H1 (cell line): ENCODE measurements around the gene SLC25A3. TPM values are rescaled to one million over a fixed set of nuclear protein-coding genes. Genes with fewer than 3 reads are reported as not detected.

ENCODE experiments used
- CTCF ChIA-PET: fragments of 300-600 bp; sonication (Branson Sonifier 250); formaldehyde crosslinking; loops from one replicate; lab custom pipeline; 2021; ENCODE audit not compliant: partially characterized antibody; lab: Charles Lee
- POLR2A ChIA-PET: fragments of 300-600 bp; sonication (Branson Sonifier 250); formaldehyde crosslinking; loops from one replicate; lab custom pipeline; 2021; ENCODE audit warnings: inconsistent platforms; ENCODE audit not compliant: partially characterized antibody; lab: Charles Lee
- DNase-seq, 2 experiments: peaks; one replicate each; pipeline versions ENCODE4 v3.0.0 to v3.0.0-alpha.2; 2010 to 2022; ENCODE audit warnings: low spot score in 2 of 2, low read depth in 1 of 2, mixed read lengths in 1 of 2
- FAIRE-seq: peaks from 2 replicates; lab custom pipeline; 2011; peaks lifted over from hg19 to GRCh38; lab: Jason Lieb, UNC
- H2AFZ ChIP-seq: 2 replicates; pipeline ENCODE4 v1.8.1; 2012; ENCODE audit warnings: low read length, inconsistent platforms
- H2AK5ac ChIP-seq: 2 replicates; pipeline ENCODE4 v1.6.1; 2013; ENCODE audit warnings: low read depth, low read length
- H2BK120ac ChIP-seq: replicated peaks from 2 replicates; pipeline ENCODE3; 2013; ENCODE audit warnings: low read depth, low read length, inconsistent platforms
- H2BK12ac ChIP-seq: 2 replicates; pipeline ENCODE4 v1.6.1; 2013; ENCODE audit warnings: low read depth, low read length
- H2BK15ac ChIP-seq: 2 replicates; pipeline ENCODE4 v1.6.1; 2013; ENCODE audit warnings: low read length
- H2BK20ac ChIP-seq: 2 replicates; pipeline ENCODE4 v1.6.1; 2013; ENCODE audit warnings: low read length
- H2BK5ac ChIP-seq: 2 replicates; pipeline ENCODE4 v1.6.1; 2013; ENCODE audit warnings: low read depth, low read length
- H3K14ac ChIP-seq: 2 replicates; pipeline ENCODE4 v1.6.1; 2013; ENCODE audit warnings: inconsistent platforms; ENCODE audit not compliant: insufficient read length
- H3K18ac ChIP-seq: 2 replicates; pipeline ENCODE4 v1.6.1; 2013; ENCODE audit warnings: low read length; ENCODE audit errors: extremely low read depth
- H3K23ac ChIP-seq: 2 replicates; pipeline ENCODE4 v1.6.1; 2013; ENCODE audit warnings: inconsistent platforms; ENCODE audit not compliant: insufficient read length
- H3K23me2 ChIP-seq: 2 replicates; pipeline ENCODE4 v1.6.1; 2013; ENCODE audit warnings: low read depth, low read length
- H3K27ac ChIP-seq: 2 replicates; pipeline ENCODE4 v1.6.1; 2011; ENCODE audit warnings: low read depth, low read length, inconsistent platforms
- H3K27me3 ChIP-seq, 4 experiments: replicated peaks in 1 of 4; 1 replicate in 1 of 4; 2 replicates in 3 of 4; pipeline versions ENCODE4 v1.6.1 to v1.8.1; 2011 to 2013; ENCODE audit warnings: low read length in 3 of 4, mild to moderate bottlenecking in 3 of 4, inconsistent platforms in 2 of 4, mixed read lengths in 2 of 4, moderate library complexity in 1 of 4; ENCODE audit not compliant: control insufficient read depth in 3 of 4, insufficient read depth in 3 of 4; ENCODE audit errors: extremely low read depth in 1 of 4
- H3K36me3 ChIP-seq, 4 experiments: 2 replicates each; pipeline versions ENCODE4 v1.6.1 to v1.8.1; 2011 to 2013; ENCODE audit warnings: mild to moderate bottlenecking in 4 of 4, low read length in 3 of 4, moderate library complexity in 2 of 4, control low read depth in 1 of 4, inconsistent platforms in 1 of 4; ENCODE audit not compliant: insufficient read depth in 4 of 4, control insufficient read depth in 2 of 4
- H3K4ac ChIP-seq: replicated peaks from 2 replicates; pipeline ENCODE3; 2013; ENCODE audit warnings: low read length, low read depth, mixed read lengths, inconsistent platforms; ENCODE audit not compliant: insufficient read length
- H3K4me1 ChIP-seq, 4 experiments: replicated peaks in 1 of 4; 1 replicate in 1 of 4; 2 replicates in 3 of 4; pipeline versions ENCODE4 v1.6.1 to v1.8.1; 2011 to 2013; ENCODE audit warnings: low read length in 3 of 4, inconsistent platforms in 2 of 4, mixed read lengths in 1 of 4; ENCODE audit not compliant: insufficient read depth in 4 of 4, control insufficient read depth in 3 of 4
- H3K4me2 ChIP-seq, 2 experiments: 2 replicates each; pipeline versions ENCODE4 v1.6.1 to v1.8.1; 2011 to 2013; ENCODE audit warnings: low read depth in 2 of 2, low read length in 2 of 2, control low read depth in 1 of 2, inconsistent platforms in 1 of 2, mild to moderate bottlenecking in 1 of 2; ENCODE audit not compliant: insufficient read depth in 1 of 2
- H3K4me3 ChIP-seq, 4 experiments: fragments of 200-600, 300-600 bp in 1 of 4; sonication (generic), shearing (Covaris generic), sonication (Bioruptor Twin) in 1 of 4; 2 replicates each; pipeline versions ENCODE4 v1.5.1 to v1.8.1; 2011 to 2016; ENCODE audit warnings: low read length in 4 of 4, low read depth in 3 of 4, control low read depth in 2 of 4, inconsistent platforms in 2 of 4, mild to moderate bottlenecking in 2 of 4, mixed read lengths in 1 of 4, moderate library complexity in 1 of 4; ENCODE audit not compliant: insufficient read depth in 2 of 4; ENCODE audit errors: extremely low read depth in 1 of 4
- H3K56ac ChIP-seq: replicated peaks from 2 replicates; pipeline ENCODE3; 2013; ENCODE audit warnings: low read depth, mild to moderate bottlenecking, mixed read lengths, low read length, inconsistent platforms; ENCODE audit not compliant: insufficient read length
- H3K79me1 ChIP-seq: 2 replicates; pipeline ENCODE4 v1.6.1; 2013; ENCODE audit warnings: low read depth, low read length, control low read depth
- H3K79me2 ChIP-seq, 2 experiments: 2 replicates each; pipeline versions ENCODE4 v1.6.1 to v1.8.1; 2012 to 2013; ENCODE audit warnings: low read length in 2 of 2, mild to moderate bottlenecking in 2 of 2, inconsistent platforms in 1 of 2; ENCODE audit not compliant: insufficient read depth in 2 of 2, control insufficient read depth in 1 of 2
- H3K9ac ChIP-seq, 4 experiments: replicated peaks in 1 of 4; 1 replicate in 1 of 4; 2 replicates in 3 of 4; pipeline versions ENCODE4 v1.6.1 to v1.8.1; 2011 to 2013; ENCODE audit warnings: low read depth in 3 of 4, low read length in 3 of 4, control low read depth in 2 of 4, mild to moderate bottlenecking in 2 of 4, moderate library complexity in 2 of 4, inconsistent platforms in 1 of 4; ENCODE audit errors: extremely low read depth in 1 of 4
- H3K9me3 ChIP-seq, 2 experiments: 2 replicates each; pipeline versions ENCODE4 v1.6.1 to v1.8.1; 2012 to 2013; ENCODE audit warnings: mild to moderate bottlenecking in 2 of 2, moderate library complexity in 2 of 2, control low read depth in 1 of 2, inconsistent platforms in 1 of 2, low read depth in 1 of 2, low read length in 1 of 2, mixed read lengths in 1 of 2; ENCODE audit not compliant: insufficient read depth in 2 of 2
- H4K20me1 ChIP-seq, 2 experiments: replicated peaks in 1 of 2; 2 replicates each; pipeline versions ENCODE3 to v1.8.1; 2011 to 2013; ENCODE audit warnings: inconsistent platforms in 2 of 2, low read length in 2 of 2, mild to moderate bottlenecking in 1 of 2; ENCODE audit not compliant: insufficient read depth in 2 of 2, control insufficient read depth in 1 of 2
- H4K5ac ChIP-seq: 2 replicates; pipeline ENCODE4 v1.6.1; 2013; ENCODE audit warnings: low read length, low read depth, mixed read lengths, inconsistent platforms; ENCODE audit not compliant: insufficient read length
- H4K8ac ChIP-seq: 2 replicates; pipeline ENCODE4 v1.8.0; 2013; ENCODE audit warnings: mild to moderate bottlenecking, moderate library complexity, low read length, inconsistent platforms; ENCODE audit not compliant: insufficient read depth; ENCODE audit errors: extremely low read depth
- H4K91ac ChIP-seq: replicated peaks from 2 replicates; pipeline ENCODE3; 2013; ENCODE audit warnings: low read length, mixed read lengths, inconsistent platforms; ENCODE audit not compliant: insufficient read length
- ASH2L ChIP-seq: fragments of 200-600, 300-600 bp; sonication (generic); IDR thresholded peaks from one replicate; pipeline ENCODE4 v1.7.1; 2017; ENCODE audit warnings: low read length
- BCL11A ChIP-seq, 2 experiments: IDR thresholded peaks; one replicate each; pipeline ENCODE4 v1.6.1; 2011; ENCODE audit warnings: low read depth in 2 of 2, low read length in 2 of 2, mild to moderate bottlenecking in 2 of 2
- GTF2F1 ChIP-seq: IDR thresholded peaks from 2 replicates; pipeline ENCODE4 v1.6.1; 2012; ENCODE audit warnings: low read depth, low read length, improper control_type of control experiment, borderline replicate concordance
- JUN ChIP-seq: IDR thresholded peaks from 2 replicates; pipeline ENCODE4 v1.6.1; 2011; ENCODE audit warnings: low read depth, mild to moderate bottlenecking, improper control_type of control experiment, low read length
- KDM1A ChIP-seq: fragments of 200-600, 300-600 bp; sonication (generic); IDR thresholded peaks from 2 replicates; pipeline ENCODE4 v1.7.1; 2016; ENCODE audit warnings: mild to moderate bottlenecking, low read length, borderline replicate concordance
- KDM4A ChIP-seq: IDR thresholded peaks from one replicate; pipeline ENCODE4 v1.7.1; 2012; ENCODE audit warnings: low read depth, mild to moderate bottlenecking, moderate library complexity, low read length, inconsistent platforms; ENCODE audit not compliant: severe bottlenecking
- KDM5A ChIP-seq: fragments of 200-600 bp; IDR thresholded peaks from 2 replicates; pipeline ENCODE4 v1.7.1; 2012; ENCODE audit warnings: mild to moderate bottlenecking, low read length, inconsistent platforms, mixed read lengths
- NRF1 ChIP-seq: IDR thresholded peaks from 2 replicates; pipeline ENCODE4 v1.6.1; 2011; ENCODE audit warnings: mild to moderate bottlenecking, low read depth, low read length, improper control_type of control experiment
- POU5F1 ChIP-seq: IDR thresholded peaks from 2 replicates; pipeline ENCODE4 v1.6.1; 2011; ENCODE audit warnings: low read depth, mild to moderate bottlenecking, low read length, moderate library complexity
- RBBP5 ChIP-seq: IDR thresholded peaks from 2 replicates; pipeline ENCODE4 v1.7.1; 2012; ENCODE audit warnings: low read depth, mild to moderate bottlenecking, inconsistent platforms, low read length, moderate library complexity, borderline replicate concordance
- SP1 ChIP-seq: IDR thresholded peaks from 2 replicates; pipeline ENCODE4 v1.6.1; 2011; ENCODE audit warnings: low read depth, low read length
- WGBS, 2 experiments: shearing (Covaris generic) in 1 of 2; methylation state at CpG; one replicate each; pipeline versions ENCODE4 v1.1.6 to v1.1.7; 2013 to 2015; ENCODE audit warnings: low lambda C conversion rate in 2 of 2, mixed read lengths in 2 of 2, inconsistent platforms in 1 of 2, low coverage in 1 of 2, missing lambda C conversion rate in 1 of 2; ENCODE audit not compliant: insufficient replicate concordance in 2 of 2, insufficient coverage in 1 of 2, insufficient read length in 1 of 2; ENCODE audit errors: extremely low coverage in 1 of 2, missing lambda C conversion rate in 1 of 2; 5-methylcytosine and 5-hydroxymethylcytosine counted together
- polyA plus RNA-seq, 7 experiments: library from polyadenylated mRNA; depleted of rRNA in 3 of 7; stranded (reverse) in 5 of 7; unstranded in 2 of 7; fragments of >200 nt in 5 of 7; fragments of 200-250 nt in 2 of 7; gene quantifications; 1 replicate in 5 of 7; 2 replicates in 1 of 7; 4 replicates in 1 of 7; pipeline versions ENCODE4 v1.2.1 to v1.2.3, GENCODE V29; 2011 to 2013; ENCODE audit warnings: missing spikeins in 2 of 7, mixed read lengths in 2 of 7
- total RNA-seq: library from RNA; stranded (reverse); fragmentation: NEBNext Ultra II Directional; extraction: Animal tissue kit (Norgen Biotek cat#: 25700); gene quantifications from 2 replicates; pipeline ENCODE4 v1.2.1, GENCODE V29; 2021
- TF ChIP-seq, protein P1 (sequence below), 3 experiments: IDR thresholded peaks; 1 replicate in 2 of 3; 2 replicates in 1 of 3; pipeline versions ENCODE4 v1.5.1 to v1.6.1; 2011; ENCODE audit warnings: low read length in 3 of 3, mild to moderate bottlenecking in 3 of 3, inconsistent platforms in 2 of 3, low read depth in 1 of 3, moderate library complexity in 1 of 3; ENCODE audit not compliant: insufficient read depth in 1 of 3; ENCODE audit errors: control extremely low read depth in 1 of 3

The SLC25A3 gene
- total and polyA plus RNA-seq, 2 of the 8 experiments (the other 6 are each of a cell fraction or from before 2014, with no cell fraction given): 702 to 709 TPM

DNA sequence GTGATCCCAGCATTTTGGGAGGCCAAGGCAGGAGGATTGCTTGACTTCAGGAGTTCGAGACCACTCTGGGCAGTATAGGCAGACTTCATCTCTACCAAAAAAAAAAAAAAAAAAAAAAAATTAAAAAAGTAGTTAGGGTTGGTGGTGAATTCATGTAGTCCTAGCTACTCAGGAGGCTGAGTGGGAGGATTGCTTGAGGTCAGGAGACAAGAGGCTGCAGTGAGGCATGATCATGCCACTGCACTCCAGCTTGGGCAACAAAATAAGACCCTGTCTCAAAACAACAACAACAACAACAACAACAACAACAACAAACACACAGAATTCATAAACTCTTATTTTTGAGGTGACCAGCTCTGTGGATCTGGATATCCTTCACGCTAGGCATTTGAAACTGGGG lies 17.1 kb downstream of the SLC25A3 start:
- Histone ChIP-seq H3K9me3 (no peaks in the 10 kb centered on the region), H2BK5ac (no peak overlapping the region), H3K4ac (no peak overlapping the region), H3K27me3 (no peaks in the 10 kb centered on the region), H3K4me3 (no peak overlapping the region), H2BK20ac (no peak overlapping the region), H3K23me2 (no peaks in the 10 kb centered on the region), H2BK120ac (no peak overlapping the region), H3K4me2 (no peak overlapping the region), H4K91ac (no peak overlapping the region), H2BK15ac (no peak overlapping the region), H3K14ac (no peak overlapping the region), H3K79me2 (no peaks in the 10 kb centered on the region), H2AK5ac (no peak overlapping the region), H3K18ac (no peak overlapping the region), H4K8ac (no peak overlapping the region), H3K27ac (no peak overlapping the region), H4K5ac (no peak overlapping the region), H2AFZ (no peak overlapping the region), H4K20me1 (no peaks in the 10 kb centered on the region), H3K36me3 (no peaks in the 10 kb centered on the region), H2BK12ac (no peak overlapping the region), H3K56ac (no peak overlapping the region), H3K4me1 (no peaks in the 10 kb centered on the region), H3K23ac (no peak overlapping the region), H3K9ac (no peak overlapping the region), H3K79me1 (no peaks in the 10 kb centered on the region)
- WGBS, 2 experiments: 93% methylated on average over 2 of the region's 2 CpGs; no CpG with 5 or more reads in 1 of the 2 experiments
- no peak for TF ChIP-seq KDM5A
- TF ChIP-seq KDM4A: no peak
- TF ChIP-seq JUN: no peak
- TF ChIP-seq RBBP5: no peak
- TF ChIP-seq POU5F1: no peak
- no peak for TF ChIP-seq SP1
- TF ChIP-seq BCL11A (IDR thresholded peaks at IDR 0.05; ENCODE audit: low read depth in 2 of 2, low read length in 2 of 2): no peak
- TF ChIP-seq ASH2L: no peak
- no peak for TF ChIP-seq KDM1A
- TF ChIP-seq GTF2F1: no peak
- TF ChIP-seq, protein P1, sequence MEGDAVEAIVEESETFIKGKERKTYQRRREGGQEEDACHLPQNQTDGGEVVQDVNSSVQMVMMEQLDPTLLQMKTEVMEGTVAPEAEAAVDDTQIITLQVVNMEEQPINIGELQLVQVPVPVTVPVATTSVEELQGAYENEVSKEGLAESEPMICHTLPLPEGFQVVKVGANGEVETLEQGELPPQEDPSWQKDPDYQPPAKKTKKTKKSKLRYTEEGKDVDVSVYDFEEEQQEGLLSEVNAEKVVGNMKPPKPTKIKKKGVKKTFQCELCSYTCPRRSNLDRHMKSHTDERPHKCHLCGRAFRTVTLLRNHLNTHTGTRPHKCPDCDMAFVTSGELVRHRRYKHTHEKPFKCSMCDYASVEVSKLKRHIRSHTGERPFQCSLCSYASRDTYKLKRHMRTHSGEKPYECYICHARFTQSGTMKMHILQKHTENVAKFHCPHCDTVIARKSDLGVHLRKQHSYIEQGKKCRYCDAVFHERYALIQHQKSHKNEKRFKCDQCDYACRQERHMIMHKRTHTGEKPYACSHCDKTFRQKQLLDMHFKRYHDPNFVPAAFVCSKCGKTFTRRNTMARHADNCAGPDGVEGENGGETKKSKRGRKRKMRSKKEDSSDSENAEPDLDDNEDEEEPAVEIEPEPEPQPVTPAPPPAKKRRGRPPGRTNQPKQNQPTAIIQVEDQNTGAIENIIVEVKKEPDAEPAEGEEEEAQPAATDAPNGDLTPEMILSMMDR (IDR thresholded peaks at IDR 0.05; ENCODE audit: control extremely low read depth in 1 of 3, insufficient read depth in 1 of 3, low read depth in 1 of 3, low read length in 3 of 3): no peak
- no peak for TF ChIP-seq NRF1
- CTCF ChIA-PET: interaction anchor here (2.7 kb wide), 1 partner anchor 44 kb away, joined by 7 read pairs; no protein-coding TSS in a partner anchor
- DNase-seq (no peak), FAIRE-seq (no peak)
- POLR2A ChIA-PET: interaction anchor here (1.7 kb wide), 1 partner anchor 8 kb away, joined by 7 read pairs; no protein-coding TSS in a partner anchor
